Mesenteric fat pad (tissue), 1 donor: ENCODE results near the gene ATP8A2. TPM values are rescaled to one million over a fixed set of nuclear protein-coding genes. Genes with fewer than 3 reads are reported as not detected.
"Not testable (repeated sequence)": the region's sequence is repeated elsewhere in the genome, so short reads cannot be mapped to it uniquely, and the experiment has no call there.

Experiments used
- DNase-seq: peaks from one replicate; pipeline ENCODE4 v3.0.0-alpha.2; 2020; ENCODE audit warnings: low spot score
- total RNA-seq: library from RNA; stranded (reverse); fragmentation: NEBNext Ultra II Directional; extraction: Animal tissue kit (Norgen Biotek cat#: 25700); gene quantifications from one replicate; pipeline ENCODE4 v1.2.1, GENCODE V29; 2021
- donor health status: DM: yes; HTN: yes; CAD: no.

ATP8A2 gene
- total RNA-seq, 1 donor from 2014 or later: 0.10 TPM

DNA sequence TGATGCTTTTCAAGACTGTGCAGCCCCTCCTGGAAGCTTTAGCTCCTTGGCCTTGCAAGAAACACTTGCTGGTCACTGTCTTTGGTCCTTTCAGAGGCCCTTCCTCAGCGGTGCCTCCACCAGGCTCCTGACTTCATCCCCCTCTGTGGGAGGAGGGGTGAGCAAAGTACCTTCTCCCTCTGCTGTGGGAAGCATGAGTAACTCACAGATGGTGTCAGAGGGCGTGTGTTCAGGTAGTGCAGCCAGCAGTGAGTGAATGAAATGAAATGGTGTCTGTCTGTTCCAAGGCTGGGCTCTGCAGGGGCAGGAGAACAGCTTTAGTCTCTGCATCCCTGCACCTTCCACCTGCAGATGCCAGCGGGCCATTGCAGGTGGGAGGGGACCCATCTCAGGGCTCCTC is 577.1 kb downstream of the ATP8A2 start:
- no peak for DNase-seq

DNA sequence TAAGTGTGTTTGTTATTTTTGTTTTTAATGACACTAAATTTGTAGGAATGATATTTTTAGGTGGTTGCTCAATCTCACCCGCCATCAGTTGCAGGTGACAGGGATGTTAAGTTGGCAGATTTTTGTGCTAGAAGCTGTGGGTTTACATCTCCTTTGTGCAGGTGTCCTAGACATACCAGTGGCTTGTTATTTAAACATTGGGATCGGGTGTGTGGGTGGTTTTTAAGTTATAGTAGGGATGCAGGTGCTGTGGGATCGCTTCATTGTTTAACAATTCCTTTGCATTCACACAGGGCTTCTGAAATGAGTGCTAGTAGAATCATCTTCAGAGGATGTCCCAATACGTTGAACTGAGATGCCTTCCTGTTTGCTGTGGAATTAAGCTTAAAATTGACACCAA is 580.1 kb downstream of the ATP8A2 start:
- DNase-seq: no peak

DNA sequence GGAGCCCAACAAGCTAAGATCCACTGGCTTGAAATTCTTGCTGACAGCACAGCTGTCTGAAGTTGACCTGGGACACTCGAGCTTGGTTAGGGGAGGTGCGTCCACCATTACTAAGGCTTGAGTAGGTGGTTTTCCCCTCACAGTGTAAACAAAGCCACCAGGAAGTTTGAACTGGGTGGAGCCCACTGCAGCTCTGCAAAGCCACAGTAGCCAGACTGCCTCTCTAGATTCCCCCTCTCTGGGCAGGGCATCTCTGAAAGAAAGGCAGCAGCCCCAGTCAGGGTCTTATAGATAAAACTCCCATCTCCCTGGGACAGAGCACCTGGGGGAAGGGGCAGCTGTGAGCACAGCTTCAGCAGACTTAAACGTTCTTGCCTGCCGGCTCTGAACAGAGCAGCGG is 582.3 kb downstream of the ATP8A2 start:
- DNase-seq: not testable (repeated sequence)

DNA sequence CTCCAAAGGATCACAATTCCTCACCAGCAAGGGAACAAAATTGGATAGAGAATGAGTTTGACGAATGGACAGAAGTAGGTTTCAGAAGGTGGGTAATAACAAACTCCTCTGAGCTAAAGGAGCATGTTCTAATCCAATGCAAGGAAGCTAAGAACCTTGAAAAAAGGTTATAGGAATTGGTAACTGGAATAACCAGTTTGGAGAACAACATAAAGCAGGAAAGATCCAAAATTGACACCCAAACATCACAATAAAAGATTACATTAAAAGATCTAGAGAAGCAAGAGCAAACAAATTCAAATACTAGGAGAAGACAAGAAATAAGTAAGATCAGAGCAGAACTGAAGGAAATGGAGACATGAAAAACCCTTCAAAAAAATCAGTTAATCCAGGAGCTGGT is 583.2 kb downstream of the ATP8A2 start:
- DNase-seq: not testable (repeated sequence)

DNA sequence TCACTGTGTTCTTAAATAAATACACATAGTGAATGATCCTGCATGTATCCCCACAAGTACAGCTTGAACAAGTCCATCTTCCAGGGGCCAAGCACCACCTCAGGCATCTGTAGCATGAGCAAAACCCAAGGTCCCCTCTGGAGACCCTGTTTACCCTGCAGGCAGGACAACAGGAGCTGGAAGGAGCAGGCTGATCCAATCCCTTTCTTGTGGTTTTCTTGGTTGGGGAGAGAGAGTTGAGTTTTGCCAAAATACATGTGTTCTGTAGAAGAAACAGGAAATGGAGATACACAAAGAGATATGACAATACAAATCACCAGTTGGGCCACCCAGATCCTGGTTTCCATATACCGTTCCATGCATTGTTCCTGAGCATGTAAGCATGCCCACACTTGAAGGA is 587.2 kb downstream of the ATP8A2 start:
- DNase-seq: no peak

DNA sequence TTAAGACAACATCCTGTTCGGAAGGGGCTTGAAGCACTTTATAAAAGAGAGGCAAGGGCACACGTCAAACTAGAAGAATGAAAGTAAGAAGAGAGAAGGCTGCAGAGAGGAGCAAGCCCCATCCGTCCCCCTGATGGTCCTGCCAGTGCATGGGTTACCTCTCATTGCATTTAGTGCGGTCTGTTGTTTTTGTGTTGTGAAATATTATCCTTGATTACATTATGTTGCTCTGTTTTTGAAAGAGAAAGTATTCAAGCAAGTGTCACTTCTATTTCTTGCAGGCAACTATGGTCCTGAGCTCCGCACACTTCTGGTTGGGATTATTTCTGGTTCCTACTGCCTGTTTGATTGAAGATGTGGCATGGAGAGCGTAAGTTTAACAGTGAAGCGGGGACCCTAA is 589.5 kb downstream of the ATP8A2 start:
- no peak for DNase-seq

DNA sequence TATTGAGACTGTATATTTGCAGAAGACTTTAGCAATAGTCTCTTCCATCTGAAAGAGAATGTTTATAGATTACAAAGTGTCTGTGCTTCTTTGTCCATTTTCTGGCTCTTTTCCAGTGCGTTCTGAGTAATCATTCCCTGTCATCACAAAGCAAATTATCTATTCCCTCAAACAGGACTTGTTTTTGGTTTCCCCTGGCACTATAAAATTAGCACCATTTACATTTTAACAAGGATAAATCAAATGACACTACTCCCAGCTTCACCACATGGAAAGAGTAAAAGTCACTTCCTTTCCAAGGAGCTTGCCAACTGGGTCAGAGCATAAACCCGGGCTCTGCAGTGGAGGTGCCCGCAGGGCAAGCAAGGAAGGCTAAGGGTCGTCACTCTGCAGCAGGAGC is 591.9 kb downstream of the ATP8A2 start:
- DNase-seq: no peak

DNA sequence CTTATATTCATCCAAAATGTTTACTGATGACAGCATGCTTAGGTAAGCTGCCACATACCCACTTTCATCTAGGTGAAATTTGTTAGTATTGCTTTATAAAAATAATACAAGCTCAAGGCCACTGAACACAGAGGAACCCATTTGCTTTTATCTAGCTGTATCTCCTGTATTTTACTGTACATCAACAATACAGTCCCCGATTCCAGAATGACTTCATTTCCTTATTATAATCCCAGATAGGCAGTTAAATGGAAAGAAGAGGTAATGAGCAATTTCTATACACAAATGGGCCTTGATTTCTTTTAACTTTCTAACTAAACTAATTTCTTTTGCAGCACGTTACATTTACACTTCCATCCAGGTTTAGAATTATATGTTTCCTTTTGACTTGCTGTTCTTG is 593.8 kb downstream of the ATP8A2 start:
- no peak for DNase-seq

- no peak for DNase-seq
Measured at GRCh38 chr13:25966086-25966485, 594.3 kb downstream of the ATP8A2 start.

DNA sequence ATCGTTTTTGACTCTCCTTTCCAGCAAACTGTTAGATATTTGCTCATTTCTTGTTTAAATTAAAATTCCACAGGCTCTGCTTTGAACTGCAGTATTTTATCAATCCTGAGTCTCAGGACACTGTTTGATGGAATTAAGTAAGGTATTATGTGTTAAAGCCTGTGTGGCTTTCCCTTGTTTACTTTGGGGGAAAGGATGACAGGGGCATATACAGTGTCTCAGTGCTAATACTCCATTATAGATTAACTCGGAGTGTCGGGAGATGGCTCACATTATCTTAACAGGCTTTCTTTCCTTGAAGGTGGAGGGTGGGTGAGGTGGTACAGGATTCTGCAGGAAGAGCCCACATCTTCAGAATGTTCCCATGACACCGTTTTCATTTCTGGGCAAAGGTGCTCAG is 595.4 kb downstream of the ATP8A2 start:
- DNase-seq: no peak

- DNase-seq: no peak
Measured at GRCh38 chr13:25971047-25971446, 599.3 kb downstream of the ATP8A2 start.

DNA sequence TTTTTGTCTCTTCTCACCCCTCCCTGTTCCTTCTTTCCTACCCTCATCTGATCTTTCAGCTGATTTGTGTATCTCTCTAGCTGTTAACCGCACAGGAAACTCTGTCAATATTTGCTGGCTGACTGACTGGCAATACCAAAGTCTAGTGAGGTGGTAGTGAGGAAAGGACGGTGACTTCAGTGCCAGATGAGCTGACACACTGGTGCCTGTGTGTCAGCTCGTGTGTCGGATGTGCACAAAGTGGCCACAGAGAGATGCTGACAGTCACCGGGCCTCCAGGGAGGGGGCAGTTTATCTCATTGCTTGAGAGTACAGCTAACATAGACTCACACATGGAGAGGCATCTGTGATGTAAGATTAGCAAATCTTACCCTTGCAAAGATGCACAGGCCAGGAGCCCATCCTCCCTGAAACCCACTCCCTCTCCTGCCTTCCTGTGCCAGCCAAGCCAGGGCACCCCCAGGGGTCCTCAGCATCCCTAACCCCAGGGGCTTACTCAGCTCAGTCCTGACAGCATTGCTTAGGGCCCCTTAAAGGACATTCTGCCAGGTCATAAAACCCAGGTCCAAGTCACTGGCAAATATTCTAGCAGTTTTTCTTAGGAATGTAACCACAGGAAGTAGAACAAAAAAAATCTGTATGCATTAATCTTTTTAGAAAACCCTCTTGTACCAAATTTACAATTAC is 599.8 kb downstream of the ATP8A2 start:
- DNase-seq: no peak

DNA sequence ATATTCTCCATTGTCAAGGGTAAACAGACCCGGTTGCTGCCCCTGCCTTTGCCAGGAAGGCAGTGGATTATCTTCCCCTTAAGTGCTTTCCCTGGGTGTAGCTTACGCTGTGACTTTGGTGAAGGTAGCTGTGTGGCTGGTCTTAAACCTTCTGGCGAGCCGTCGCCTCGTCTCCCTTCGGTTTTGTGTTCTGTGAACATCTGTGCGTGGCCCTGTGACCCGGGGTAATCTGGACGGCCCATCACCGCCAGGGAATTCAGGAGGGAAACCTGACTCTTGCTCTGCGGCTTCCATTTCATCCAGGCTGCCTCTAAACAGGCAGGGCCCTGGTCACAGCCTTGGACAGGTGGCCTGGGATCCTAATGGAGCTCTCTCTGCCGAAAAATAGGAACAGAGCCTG is 601.3 kb downstream of the ATP8A2 start:
- DNase-seq: no peak

GRCh38 chr13:25973576-25973975 is 601.8 kb downstream of the ATP8A2 start:
- DNase-seq: no peak

DNA sequence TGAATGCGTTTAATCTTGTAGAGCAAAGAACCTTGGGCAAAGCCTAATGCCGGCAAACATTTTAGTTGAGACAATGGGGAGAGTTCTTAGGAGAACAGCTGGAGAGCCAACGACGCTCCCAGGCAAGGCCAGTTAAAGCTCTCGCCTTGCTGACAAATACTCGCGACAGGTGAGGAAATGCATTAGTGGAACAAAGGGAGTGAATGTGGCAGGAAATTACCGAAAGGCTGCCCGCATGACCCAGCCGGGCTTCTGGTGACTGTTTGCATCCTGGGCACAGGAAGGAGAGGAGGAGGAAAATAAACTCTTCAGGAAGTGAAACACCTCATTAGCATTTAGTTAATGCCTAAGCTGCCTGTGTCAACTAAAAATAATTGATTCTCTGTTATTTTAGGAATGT is 605.4 kb downstream of the ATP8A2 start:
- no peak for DNase-seq

DNA sequence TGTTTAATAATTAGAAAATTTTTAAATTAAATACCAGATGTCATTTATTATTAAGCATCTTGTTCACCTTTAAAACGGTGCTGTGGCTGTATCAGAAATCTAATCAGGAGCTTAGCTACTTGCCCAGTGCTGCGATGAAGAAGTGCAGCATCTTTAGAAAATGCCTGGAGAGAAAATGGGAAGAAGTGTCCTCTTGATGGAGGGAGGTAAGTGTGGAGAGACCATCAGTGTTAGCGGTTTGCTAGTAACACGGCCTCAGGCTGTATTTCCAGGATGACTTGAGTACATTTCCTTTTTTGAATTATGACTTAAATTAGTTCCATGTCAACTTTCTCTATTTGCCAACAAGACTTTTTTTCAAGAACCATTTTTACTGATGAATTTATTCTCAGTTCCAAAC is 605.9 kb downstream of the ATP8A2 start:
- DNase-seq: no peak

DNA sequence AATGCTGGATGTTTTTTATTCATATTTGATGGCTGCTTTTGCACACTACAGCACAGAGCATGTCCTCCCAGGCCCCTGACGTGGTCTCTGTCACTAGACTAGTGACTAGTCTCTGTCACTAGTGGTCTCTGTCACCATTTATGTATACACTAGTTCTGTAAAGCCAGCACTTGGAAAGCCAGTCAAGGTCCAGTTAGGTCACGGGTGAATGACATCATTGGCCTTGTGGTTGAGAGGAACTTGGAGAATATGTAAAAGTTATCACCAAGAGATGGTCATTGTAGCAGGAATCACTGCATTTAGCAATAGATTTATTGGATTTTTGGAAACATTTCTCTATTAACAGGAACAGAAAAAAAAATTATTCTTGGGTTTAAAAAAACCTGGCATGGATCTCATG is 607.2 kb downstream of the ATP8A2 start:
- DNase-seq: no peak

DNA sequence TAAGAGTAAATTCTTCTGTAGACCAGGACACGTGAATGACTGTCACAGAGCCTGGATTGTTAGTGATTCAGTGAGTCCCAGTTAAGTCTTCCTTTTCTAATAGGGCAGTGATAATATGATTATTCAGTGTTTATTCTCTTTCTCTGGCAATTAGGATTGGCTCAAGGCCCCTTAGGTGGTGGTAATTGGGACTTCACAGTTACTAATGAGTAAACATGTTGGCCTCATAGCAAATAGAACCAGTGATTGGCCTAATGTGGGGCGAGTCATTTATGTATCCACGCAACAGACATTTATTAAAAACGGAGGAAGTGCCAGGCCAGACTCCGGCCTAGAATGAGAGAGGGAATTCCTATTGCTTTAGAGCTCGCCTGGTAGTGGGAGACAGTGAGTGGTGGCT is 607.6 kb downstream of the ATP8A2 start:
- no peak for DNase-seq

DNA sequence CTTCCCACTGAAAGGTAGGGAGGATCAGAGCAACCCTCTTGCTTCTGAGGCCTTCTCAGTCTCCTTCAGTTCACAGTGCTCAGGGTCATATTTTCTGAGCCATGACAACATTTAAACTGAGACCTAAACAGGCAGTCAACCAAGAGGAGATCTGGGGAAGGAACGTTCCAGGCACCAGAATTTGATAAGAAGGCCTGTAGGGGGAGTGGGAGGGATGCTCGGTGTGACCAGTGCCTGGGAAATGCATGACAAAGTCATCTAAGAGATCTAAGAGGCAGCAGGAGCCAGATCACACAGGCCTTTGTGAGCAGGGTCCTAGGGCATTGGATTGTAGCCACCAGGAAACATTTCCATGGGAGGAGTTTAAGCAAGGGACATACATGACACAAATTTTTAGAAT is 608.5 kb downstream of the ATP8A2 start:
- DNase-seq: no peak

- no peak for DNase-seq
Measured at GRCh38 chr13:25981060-25981459, 609.3 kb downstream of the ATP8A2 start.

DNA sequence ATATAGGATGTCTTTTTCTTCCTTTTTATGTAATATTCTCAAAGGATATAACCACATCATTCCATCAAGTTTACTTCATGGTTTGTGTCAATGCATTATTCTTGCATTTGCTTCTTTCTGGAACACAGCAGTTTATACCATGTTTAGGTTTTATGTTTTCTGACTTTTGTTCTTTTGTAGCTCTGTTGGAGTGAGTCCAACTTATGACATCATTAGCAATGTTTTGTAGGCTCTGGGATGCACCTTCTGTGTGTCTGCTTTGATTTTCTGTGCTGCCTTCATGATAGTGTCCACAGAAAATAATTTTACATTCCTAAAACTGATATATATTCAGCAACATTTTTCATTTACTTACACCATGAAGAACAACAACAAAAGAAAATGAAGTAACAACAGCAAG is 611.1 kb downstream of the ATP8A2 start:
- DNase-seq: no peak

DNA sequence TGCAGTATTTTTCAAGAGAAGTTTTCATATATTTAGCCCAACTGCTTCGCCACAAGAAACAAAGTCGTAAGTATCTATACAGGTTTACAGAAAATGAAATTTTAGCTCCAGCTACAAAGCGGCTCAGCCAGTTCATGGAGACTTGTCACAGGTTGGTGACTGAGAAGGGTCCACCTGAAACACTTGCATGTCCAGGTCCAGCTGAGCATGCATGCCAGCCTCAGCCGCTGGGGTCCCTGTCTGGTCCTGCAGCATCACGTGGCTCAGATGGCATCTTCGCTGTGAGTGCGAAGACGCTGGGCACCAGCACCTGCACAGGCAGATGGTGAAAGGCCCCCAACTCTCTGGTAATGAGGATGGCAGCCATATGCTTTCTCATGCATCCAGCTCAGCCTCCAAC is 616.2 kb downstream of the ATP8A2 start:
- no peak for DNase-seq

GRCh38 chr13:25988661-25989060 is 616.9 kb downstream of the ATP8A2 start:
- no peak for DNase-seq

GRCh38 chr13:25990801-25991200 is 619.0 kb downstream of the ATP8A2 start:
- no peak for DNase-seq
